HG03280 (cell line): Measurements from ENCODE around the gene SMAD1.
"Not testable (repeated sequence)": the region's sequence is repeated elsewhere in the genome, so short reads cannot be mapped to it uniquely, and the experiment has no call there.

Experiments used
- ATAC-seq: cut with Tn5 transposase; IDR thresholded peaks from one replicate; pipeline ENCODE4 v1.9.1; 2021; ENCODE audit warnings: mild to moderate bottlenecking, moderate library complexity; ENCODE audit not compliant: unreplicated experiment

SMAD1 gene

GRCh38 chr4:145525291-145525740 lies 43.7 kb downstream of the SMAD1 start:
- ATAC-seq, result no peak

GRCh38 chr4:145527773-145528172 lies 46.1 kb downstream of the SMAD1 start:
- no peak for ATAC-seq

GRCh38 chr4:145528601-145529000 lies 46.9 kb downstream of the SMAD1 start:
- ATAC-seq, result no peak

GRCh38 chr4:145530189-145530588 lies 48.5 kb downstream of the SMAD1 start:
- ATAC-seq, result no peak

- ATAC-seq, result no peak
Observed at GRCh38 chr4:145530662-145531061, 49.0 kb downstream of the SMAD1 start.

GRCh38 chr4:145531223-145531622 lies 49.6 kb downstream of the SMAD1 start:
- no peak for ATAC-seq

- no peak for ATAC-seq
Observed at GRCh38 chr4:145531859-145532258, 50.2 kb downstream of the SMAD1 start.

GRCh38 chr4:145533001-145533400 lies 51.3 kb downstream of the SMAD1 start:
- no peak for ATAC-seq

- not testable (repeated sequence) for ATAC-seq
Observed at GRCh38 chr4:145533415-145533814, 51.8 kb downstream of the SMAD1 start.

GRCh38 chr4:145533961-145534360 lies 52.3 kb downstream of the SMAD1 start:
- no peak for ATAC-seq

GRCh38 chr4:145535202-145535601 lies 53.5 kb downstream of the SMAD1 start:
- ATAC-seq, result no peak

- ATAC-seq, result no peak
Observed at GRCh38 chr4:145536044-145536443, 54.4 kb downstream of the SMAD1 start.

- ATAC-seq, result no peak
Observed at GRCh38 chr4:145538596-145538995, 56.9 kb downstream of the SMAD1 start.

GRCh38 chr4:145539671-145540070 lies 58.0 kb downstream of the SMAD1 start:
- no peak for ATAC-seq

- ATAC-seq, result no peak
Observed at GRCh38 chr4:145540235-145540634, 58.6 kb downstream of the SMAD1 start.

GRCh38 chr4:145541346-145541745 lies 59.7 kb downstream of the SMAD1 start:
- no peak for ATAC-seq

GRCh38 chr4:145545031-145545430 lies 63.4 kb downstream of the SMAD1 start:
- ATAC-seq, result no peak

GRCh38 chr4:145545538-145546174 lies 64.0 kb downstream of the SMAD1 start:
- ATAC-seq, result no peak

- no peak for ATAC-seq
Observed at GRCh38 chr4:145546175-145546915, 64.7 kb downstream of the SMAD1 start.

GRCh38 chr4:145551660-145552059 lies 70.0 kb downstream of the SMAD1 start:
- no peak for ATAC-seq

- peak; percentile 69 for ATAC-seq
Observed at GRCh38 chr4:145552181-145552822, 70.6 kb downstream of the SMAD1 start.

- no peak for ATAC-seq
Observed at GRCh38 chr4:145553375-145553774, 71.7 kb downstream of the SMAD1 start.
